ENCODE results near the gene SEMG2. TPM values are rescaled to one million over a fixed set of nuclear protein-coding genes. Genes with fewer than 3 reads are reported as not detected.

The SEMG2 gene
- polyA plus RNA-seq, 1 of the 3 experiments (the other 2 are of a cell fraction): not detected

DNA sequence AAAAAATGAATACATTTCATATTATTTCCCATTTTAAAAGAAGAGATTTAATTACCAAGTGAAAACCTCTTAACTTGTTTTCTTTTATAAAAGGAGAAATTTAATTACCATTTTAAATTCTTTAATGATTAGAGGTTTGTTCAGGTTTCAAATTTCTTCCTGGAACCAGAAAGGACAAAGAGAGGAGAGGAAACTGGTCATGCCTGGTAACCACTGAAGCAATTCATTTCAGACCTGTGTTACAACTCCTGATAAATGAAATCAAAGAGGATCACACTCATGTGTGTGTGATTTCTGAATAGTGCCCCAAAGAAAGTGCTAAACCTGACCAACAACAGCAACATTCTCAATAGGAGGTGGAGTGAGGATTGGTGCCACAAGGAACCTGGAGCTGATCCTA is 45.8 kb downstream of the SEMG2 start:
- Histone ChIP-seq H3K36me3 (replicated peaks in 1 of 2; ENCODE audit: control insufficient read depth in 1 of 2, insufficient read depth in 2 of 2, low read length in 1 of 2) (no peaks in the 10 kb centered on the region), H3K4me3 (ENCODE audit: low read depth in 2 of 2, low read length in 1 of 2) (no peak overlapping the region), H3K79me2 (ENCODE audit: insufficient read depth) (no peaks in the 10 kb centered on the region), H3K4me2 (no peak overlapping the region), H3K27ac (ENCODE audit: low read depth in 2 of 2, low read length in 1 of 2) (no peak overlapping the region), H2AFZ (ENCODE audit: low read depth) (no peak overlapping the region), H3K9me2 (no peaks in the 10 kb centered on the region), H3K9ac (no peak overlapping the region), H4K20me1 (ENCODE audit: insufficient read depth) (no peaks in the 10 kb centered on the region), H3K27me3 (ENCODE audit: insufficient read depth) (peaks cover 7% of the 10 kb centered on the region; the same call in 1 of the 2 replicates), H3K4me1 (ENCODE audit: control insufficient read depth in 1 of 2, insufficient read depth in 2 of 2, low read depth in 1 of 2, low read length in 1 of 2) (no peaks in the 10 kb centered on the region), H3F3A (replicated peaks; ENCODE audit: insufficient read depth) (no peaks in the 10 kb centered on the region), H3K9me3 (no peaks in the 10 kb centered on the region)
- CTCF ChIA-PET: no interaction called here
- DNase-seq: no peak
- TF ChIP-seq, protein P1, sequence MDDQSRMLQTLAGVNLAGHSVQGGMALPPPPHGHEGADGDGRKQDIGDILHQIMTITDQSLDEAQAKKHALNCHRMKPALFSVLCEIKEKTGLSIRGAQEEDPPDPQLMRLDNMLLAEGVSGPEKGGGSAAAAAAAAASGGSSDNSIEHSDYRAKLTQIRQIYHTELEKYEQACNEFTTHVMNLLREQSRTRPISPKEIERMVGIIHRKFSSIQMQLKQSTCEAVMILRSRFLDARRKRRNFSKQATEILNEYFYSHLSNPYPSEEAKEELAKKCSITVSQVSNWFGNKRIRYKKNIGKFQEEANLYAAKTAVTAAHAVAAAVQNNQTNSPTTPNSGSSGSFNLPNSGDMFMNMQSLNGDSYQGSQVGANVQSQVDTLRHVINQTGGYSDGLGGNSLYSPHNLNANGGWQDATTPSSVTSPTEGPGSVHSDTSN (IDR thresholded peaks at IDR 0.05): no peak
- POLR2A ChIA-PET: no interaction called here

DNA sequence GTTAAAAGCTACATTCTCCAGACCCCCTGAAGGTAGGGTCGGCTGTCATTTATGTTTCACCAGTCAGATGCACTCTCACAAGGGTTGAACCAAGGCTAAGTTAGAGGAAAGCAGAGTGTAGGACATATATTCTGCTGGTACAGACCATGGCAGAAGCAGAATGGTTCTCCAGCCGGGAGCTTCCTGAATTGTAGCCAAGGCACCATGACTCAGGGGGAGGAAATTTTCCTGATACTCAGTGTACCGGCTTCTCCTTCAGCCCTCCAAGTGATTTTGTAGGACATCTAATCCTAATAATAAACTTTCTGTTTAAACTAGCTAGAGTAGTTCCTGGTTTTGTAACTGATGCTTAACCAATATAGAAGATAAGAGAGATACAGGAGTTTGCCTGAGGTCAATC is 47.4 kb downstream of the SEMG2 start:
- 36% methylated on average over 3 of the region's 3 CpGs for WGBS (ENCODE audit: low lambda C conversion rate)
- Histone ChIP-seq H3K4me3 (ENCODE audit: low read depth in 2 of 2, low read length in 1 of 2) (no peak overlapping the region), H3K27ac (ENCODE audit: low read depth in 2 of 2, low read length in 1 of 2) (no peak overlapping the region), H3K4me2 (no peak overlapping the region), H3F3A (replicated peaks; ENCODE audit: insufficient read depth) (no peaks in the 10 kb centered on the region), H3K9me3 (no peaks in the 10 kb centered on the region), H4K20me1 (ENCODE audit: insufficient read depth) (no peaks in the 10 kb centered on the region), H3K9ac (no peak overlapping the region), H3K79me2 (ENCODE audit: insufficient read depth) (no peaks in the 10 kb centered on the region), H3K36me3 (replicated peaks in 1 of 2; ENCODE audit: control insufficient read depth in 1 of 2, insufficient read depth in 2 of 2, low read length in 1 of 2) (no peaks in the 10 kb centered on the region), H3K9me2 (no peaks in the 10 kb centered on the region), H2AFZ (ENCODE audit: low read depth) (no peak overlapping the region), H3K27me3 (ENCODE audit: insufficient read depth) (peaks cover 7% of the 10 kb centered on the region; the same call in 1 of the 2 replicates), H3K4me1 (ENCODE audit: control insufficient read depth in 1 of 2, insufficient read depth in 2 of 2, low read depth in 1 of 2, low read length in 1 of 2) (no peaks in the 10 kb centered on the region)
- CTCF ChIA-PET: interaction anchor here (0.9 to 2.5 kb wide), 2 partner anchors 22 to 25 kb away, joined by 5 to 13 read pairs; no protein-coding TSS in a partner anchor
- POLR2A ChIA-PET: no interaction called here
- DNase-seq: no peak
- no peak for TF ChIP-seq FOXJ3 (CRISPR knock-in tag; IDR thresholded peaks at IDR 0.05)
- no peak for TF ChIP-seq FOSL2 (IDR thresholded peaks at IDR 0.05; ENCODE audit: borderline replicate concordance, low read depth)
- TF ChIP-seq NFIC (IDR thresholded peaks at IDR 0.05; ENCODE audit: borderline replicate concordance): no peak
- TF ChIP-seq, protein P1 (IDR thresholded peaks at IDR 0.05): no peak
- TF ChIP-seq RCOR1 (IDR thresholded peaks at IDR 0.05; ENCODE audit: low read length): no peak
- no peak for TF ChIP-seq EP300 (IDR thresholded peaks at IDR 0.05; ENCODE audit: borderline replicate concordance in 1 of 2, low read depth in 1 of 2, low read length in 1 of 2)
- TF ChIP-seq RXRA (IDR thresholded peaks at IDR 0.05; ENCODE audit: borderline replicate concordance, low read depth): no peak
- TF ChIP-seq ELF1 (IDR thresholded peaks at IDR 0.05): no peak
- TF ChIP-seq, protein P2, sequence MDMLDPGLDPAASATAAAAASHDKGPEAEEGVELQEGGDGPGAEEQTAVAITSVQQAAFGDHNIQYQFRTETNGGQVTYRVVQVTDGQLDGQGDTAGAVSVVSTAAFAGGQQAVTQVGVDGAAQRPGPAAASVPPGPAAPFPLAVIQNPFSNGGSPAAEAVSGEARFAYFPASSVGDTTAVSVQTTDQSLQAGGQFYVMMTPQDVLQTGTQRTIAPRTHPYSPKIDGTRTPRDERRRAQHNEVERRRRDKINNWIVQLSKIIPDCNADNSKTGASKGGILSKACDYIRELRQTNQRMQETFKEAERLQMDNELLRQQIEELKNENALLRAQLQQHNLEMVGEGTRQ (IDR thresholded peaks at IDR 0.05; ENCODE audit: borderline replicate concordance, low read depth, low read length): no peak
- no peak for TF ChIP-seq GABPA (IDR thresholded peaks at IDR 0.05; ENCODE audit: low read depth)
- TF ChIP-seq TEAD4 (IDR thresholded peaks at IDR 0.05; ENCODE audit: borderline replicate concordance, insufficient read depth): no peak
- no peak for TF ChIP-seq SIN3A (IDR thresholded peaks at IDR 0.05; ENCODE audit: borderline replicate concordance, low read depth, low read length)
- no peak for TF ChIP-seq TCF12 (IDR thresholded peaks at IDR 0.05)
- TF ChIP-seq CHD2 (IDR thresholded peaks at IDR 0.05; ENCODE audit: low read length, partially characterized antibody): no peak
- TF ChIP-seq FOXM1 (IDR thresholded peaks at IDR 0.05; ENCODE audit: low read depth): no peak
- TF ChIP-seq, protein P3, sequence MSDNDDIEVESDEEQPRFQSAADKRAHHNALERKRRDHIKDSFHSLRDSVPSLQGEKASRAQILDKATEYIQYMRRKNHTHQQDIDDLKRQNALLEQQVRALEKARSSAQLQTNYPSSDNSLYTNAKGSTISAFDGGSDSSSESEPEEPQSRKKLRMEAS (IDR thresholded peaks at IDR 0.05; ENCODE audit: low read depth): no peak
- no peak for TF ChIP-seq RFX5 (IDR thresholded peaks at IDR 0.05; ENCODE audit: low read length)
- no peak for TF ChIP-seq POLR2AphosphoS5 (IDR thresholded peaks at IDR 0.05; ENCODE audit: low read depth, low read length)
